GM19025 (cell line): ENCODE measurements around the gene KAT2A.

Experiments used
- ATAC-seq: cut with Tn5 transposase; IDR thresholded peaks from one replicate; pipeline ENCODE4 v1.9.1; 2021; ENCODE audit warnings: mild to moderate bottlenecking, low read depth, moderate library complexity; ENCODE audit not compliant: unreplicated experiment

KAT2A gene

DNA sequence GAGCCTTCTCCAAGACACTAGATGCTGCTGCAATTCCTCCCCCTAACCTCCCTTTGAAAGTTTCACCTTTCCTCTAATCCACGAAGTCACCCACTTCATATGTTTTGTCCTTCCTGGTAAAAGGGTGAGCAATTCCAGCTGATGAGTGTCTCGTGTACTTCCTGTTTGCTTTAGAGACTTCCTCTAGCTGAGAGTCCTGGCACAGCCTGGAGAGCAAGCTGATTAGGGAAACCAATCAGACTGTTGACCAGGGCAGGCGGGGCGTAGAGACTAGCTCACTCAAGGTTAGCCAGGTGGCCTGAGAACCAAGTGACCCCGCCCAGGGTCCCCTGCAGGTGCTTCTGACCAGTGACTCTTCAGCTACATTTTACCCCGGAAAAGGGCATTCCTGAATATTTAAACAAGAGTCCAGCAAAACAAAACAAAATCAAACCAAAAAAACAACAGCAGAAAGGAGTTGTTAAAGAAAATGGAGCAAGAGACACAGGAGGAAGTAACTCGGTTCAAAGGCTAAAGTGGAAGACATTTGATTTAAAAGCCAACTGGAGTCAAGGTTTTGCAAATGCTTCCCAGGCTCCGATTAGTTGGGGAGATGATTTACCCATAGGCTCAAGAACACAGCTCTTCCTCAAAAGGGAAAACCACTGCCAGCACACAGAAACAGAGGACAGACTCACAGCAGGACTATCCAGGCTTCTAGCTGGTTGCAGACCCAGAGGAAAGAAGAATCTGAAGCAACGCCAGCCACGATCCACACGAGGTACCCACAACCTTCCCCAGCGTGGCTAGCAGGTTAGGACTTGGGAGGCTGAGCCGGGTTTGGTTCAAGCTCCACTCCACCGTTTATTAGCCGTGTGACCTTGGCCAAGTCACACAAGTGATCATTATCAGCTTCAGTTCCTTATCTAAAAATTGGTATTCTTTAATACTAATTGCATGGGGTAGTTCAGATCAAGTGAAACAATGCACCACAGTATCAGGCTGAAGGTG, 14.8 kb upstream of the KAT2A start:
- no peak for ATAC-seq

- no peak for ATAC-seq
Measured at GRCh38 chr17:42135151-42135550, 14.0 kb upstream of the KAT2A start.

GRCh38 chr17:42133461-42134041, 12.4 kb upstream of the KAT2A start:
- peak; percentile 53 for ATAC-seq

GRCh38 chr17:42132941-42133340, 11.8 kb upstream of the KAT2A start:
- peak; percentile 10 for ATAC-seq

DNA sequence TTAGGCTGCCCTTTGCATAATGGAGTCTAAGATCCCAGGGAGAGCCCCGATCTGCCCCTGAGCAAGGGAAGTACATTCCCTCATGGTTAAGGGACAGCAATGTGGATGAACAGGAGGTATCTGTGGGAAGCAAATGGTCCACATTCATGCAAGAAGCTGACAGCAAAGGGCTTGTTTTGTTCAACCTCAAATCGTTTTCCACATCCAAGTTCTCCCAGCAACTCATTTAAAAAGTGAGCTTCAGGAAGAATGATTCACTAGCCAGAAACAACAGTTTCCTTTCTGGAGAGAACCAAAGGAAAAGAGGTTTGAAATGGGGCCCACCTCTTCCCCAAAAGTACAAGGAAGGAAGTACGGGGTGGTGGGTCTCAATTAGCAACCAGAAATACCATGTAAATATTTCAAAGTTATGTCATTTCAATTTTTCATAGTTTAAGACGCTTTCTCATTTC, 10.8 kb upstream of the KAT2A start:
- ATAC-seq = no peak

GRCh38 chr17:42131232-42131631, 10.1 kb upstream of the KAT2A start:
- no peak for ATAC-seq

- no peak for ATAC-seq
Measured at GRCh38 chr17:42130310-42130936, 9.3 kb upstream of the KAT2A start.

- no peak for ATAC-seq
Measured at GRCh38 chr17:42129109-42129837, 8.1 kb upstream of the KAT2A start.

DNA sequence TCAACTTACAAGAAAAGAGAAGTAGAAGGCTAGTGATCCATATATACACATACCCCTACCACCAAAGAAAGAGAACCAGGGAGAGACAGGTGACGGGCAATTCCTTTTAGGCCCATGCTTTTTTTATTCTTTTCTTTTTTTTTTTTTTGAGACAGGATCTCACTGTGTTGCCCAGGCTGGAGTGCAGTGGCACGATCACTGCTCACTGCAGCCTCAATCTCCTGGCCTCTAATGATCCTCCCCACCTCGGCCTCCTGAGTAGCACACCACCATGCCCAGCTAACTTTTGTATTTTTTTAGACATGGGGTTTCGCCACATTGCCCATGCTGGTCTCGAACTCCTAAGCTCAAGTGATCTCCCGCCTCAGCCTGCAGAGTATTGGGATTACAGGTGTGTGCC, 6.2 kb upstream of the KAT2A start:
- no peak for ATAC-seq

DNA sequence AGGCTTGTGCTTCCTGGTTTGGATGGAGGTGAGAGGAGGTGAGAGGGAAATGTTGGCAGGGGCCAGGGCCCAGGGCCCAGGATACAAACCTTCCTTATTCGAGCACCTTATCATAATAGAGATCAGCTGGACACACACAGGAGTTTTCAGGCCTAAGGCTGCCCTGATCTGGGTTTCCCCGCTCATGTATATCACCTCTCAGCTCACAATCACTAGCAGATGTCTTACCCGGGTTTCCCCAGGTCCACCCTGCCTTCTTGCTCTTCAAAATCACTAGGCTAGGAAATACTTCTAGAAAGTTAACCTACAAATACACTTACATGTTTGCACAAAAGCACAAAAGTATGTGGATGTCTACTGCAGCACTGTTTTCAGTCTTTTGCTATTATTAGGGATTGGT, 5.7 kb upstream of the KAT2A start:
- ATAC-seq = no peak

DNA sequence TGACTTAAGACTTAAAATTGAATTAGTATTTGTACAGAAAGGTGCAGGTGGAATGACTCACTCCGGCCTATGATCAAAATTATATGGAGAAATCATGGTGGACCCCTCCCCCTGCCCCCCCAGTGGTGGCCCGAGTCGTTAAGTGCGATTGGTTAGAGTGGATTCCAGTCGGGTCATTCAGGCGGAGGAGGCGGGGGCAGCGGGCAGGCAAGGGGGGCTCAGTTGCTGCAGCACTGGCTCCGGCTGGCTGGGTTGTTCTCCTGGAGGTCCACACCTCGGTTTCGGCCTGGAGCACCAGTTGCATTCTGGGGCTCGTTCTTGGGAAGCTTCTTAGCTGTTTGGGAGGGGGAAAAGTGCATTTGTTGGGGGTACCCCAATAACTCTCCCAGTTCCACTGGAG, 4.4 kb upstream of the KAT2A start:
- ATAC-seq = no peak

- no peak for ATAC-seq
Measured at GRCh38 chr17:42124256-42124655, 3.1 kb upstream of the KAT2A start.

DNA sequence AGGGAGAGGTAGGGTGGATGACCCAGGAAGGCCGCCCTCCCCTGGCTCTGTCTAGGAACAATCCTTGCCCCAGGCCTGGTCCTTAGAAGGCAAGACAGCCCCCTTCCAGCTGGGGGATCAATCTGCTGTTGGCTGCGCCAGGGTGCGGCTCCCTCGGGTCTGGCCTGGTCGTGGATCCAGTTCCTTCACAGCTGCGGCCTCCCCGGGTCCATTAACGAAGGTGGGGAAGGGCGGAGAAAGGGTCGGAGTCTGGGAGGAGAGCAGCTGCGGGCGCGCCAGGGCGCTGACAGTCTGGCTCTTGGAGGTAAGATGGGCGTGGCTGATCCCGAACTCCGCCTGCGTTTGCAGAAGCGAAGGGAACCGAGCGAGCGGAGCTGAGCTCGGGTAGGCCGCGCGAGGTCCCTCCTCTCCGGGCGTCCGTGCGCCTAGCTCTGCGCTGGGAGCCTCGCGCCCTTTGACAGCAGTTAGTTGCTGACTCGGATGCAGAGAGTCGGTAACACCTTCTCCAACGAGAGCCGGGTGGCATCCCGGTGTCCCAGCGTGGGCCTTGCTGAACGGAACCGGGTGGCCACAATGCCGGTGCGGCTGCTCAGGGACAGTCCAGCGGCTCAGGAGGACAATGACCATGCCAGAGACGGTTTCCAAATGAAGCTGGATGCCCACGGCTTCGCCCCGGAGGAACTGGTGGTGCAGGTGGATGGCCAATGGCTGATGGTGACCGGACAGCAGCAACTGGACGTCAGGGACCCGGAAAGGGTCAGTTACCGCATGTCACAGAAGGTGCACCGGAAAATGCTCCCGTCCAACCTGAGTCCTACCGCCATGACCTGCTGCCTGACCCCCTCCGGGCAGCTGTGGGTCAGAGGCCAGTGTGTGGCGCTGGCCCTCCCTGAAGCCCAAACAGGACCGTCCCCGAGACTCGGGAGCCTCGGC, 1.5 kb upstream of the KAT2A start, which contains the start of gene HSPB9:
TSS of gene HSPB9 (plus strand) at position 434 of the 933 bp plus-strand sequence. CDS start at position 481, 47 bp downstream.
- no peak for ATAC-seq

GRCh38 chr17:42120161-42120769, 902 bp downstream of the KAT2A start:
- ATAC-seq = no peak

DNA sequence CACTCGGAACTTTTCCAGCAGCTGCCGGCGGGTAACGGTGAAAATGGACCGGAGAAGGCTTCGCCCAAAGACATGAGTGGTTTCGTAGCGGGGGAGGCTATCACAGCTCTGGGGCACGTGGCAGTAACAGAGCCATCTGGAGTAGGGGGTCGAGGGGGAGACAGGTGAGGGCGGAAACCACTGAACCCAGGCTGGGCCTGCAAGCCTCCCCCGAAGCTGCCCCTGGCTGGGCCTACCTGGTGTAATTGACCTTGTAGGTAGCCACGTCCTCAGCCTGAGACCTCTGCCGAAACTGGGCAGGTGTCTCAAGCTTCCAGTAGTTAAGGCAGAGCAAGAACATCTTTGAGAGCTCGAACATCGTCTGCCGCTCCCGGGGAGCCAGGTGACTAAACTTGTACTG, 1.9 kb downstream of the KAT2A start:
- ATAC-seq = no peak

- no peak for ATAC-seq
Measured at GRCh38 chr17:42118545-42118944, 2.6 kb downstream of the KAT2A start.

DNA sequence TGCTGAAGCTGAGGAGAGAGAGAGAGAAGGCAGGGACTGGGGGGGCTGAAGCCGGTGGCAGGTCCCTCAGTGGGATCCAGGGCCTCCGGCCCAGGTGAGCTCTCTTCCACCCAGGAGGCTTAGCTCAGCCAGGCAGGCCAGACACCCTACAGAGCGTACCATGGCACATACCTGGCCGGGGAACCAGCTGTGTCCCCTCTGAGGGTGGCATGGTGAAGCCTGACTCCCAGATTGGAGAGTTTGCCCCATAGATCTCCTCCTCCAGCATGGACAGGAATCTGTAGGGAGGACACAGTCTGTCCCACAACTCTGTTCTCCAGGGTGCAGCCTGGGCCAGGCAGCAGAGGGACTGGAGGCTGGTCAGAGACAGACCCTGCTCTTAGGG, 3.0 kb downstream of the KAT2A start:
- ATAC-seq = no peak

DNA sequence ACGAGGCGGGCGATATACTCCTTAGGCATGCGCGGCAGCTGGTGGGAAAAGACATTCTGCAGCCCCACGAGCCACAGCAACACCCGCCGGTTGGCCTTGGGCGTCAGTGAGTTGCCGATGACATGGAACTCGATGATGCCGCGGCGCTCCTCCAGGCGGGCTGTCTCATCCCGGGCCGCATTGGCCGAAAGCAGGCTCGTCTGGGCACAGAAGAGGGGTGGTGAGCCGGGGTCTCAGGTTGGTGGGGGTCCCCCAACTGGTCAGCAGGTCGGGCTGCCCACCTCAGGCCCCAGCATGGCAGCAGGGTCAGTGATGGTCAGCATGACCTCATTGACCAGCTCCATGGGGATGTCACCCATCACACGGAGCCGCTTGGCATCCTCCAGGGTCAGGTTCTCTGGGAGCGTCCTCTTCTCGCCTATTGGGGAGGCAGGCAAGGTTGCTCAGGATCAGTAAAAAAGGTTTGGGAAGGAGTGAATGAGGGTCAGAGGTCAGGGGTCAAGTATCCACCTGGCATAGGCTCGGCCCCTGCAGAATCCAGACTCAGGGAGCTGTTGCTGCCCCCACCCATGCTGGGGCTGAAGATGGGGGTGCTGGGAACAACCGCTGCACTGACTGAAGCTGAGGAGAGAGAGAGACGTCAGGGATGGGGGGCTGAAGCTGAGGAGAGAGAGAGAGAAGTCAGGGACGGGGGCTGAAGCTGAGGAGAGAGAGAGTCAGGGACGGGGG, 3.6 kb downstream of the KAT2A start:
- ATAC-seq = no peak
